ENCODE results near the gene ZC3H10. TPM values are rescaled to one million over a fixed set of nuclear protein-coding genes. Genes with fewer than 3 reads are reported as not detected.

Gene ZC3H10
- total and polyA plus RNA-seq, 8 donors: 4.2 to 8.7 (median 5.9) TPM

- H3K27me3 ChIP-seq: no peaks in the 10 kb centered on the region
- H3K4me1 ChIP-seq: peaks cover 16 to 38% of the 10 kb centered on the region in 2 donors
- H3K9me3 ChIP-seq: no peaks in the 10 kb centered on the region
- DNase-seq (no peak), ATAC-seq (no peak)
- peaks cover 0 to 98% of the 10 kb centered on the region in 2 donors for H3K36me3 ChIP-seq
- intact Hi-C loops (cut with DNase I): no loop called here
- no peak for TF ChIP-seq CTCF (IDR thresholded peaks at IDR 0.05)
- H3K27ac ChIP-seq: peak overlapping the region in 1 of 2 donors; percentile 33
- H3K4me3 ChIP-seq: no peak overlapping the region
These were observed 46.3 kb downstream of the ZC3H10 start for GRCh38 chr12:56164345-56164729.

- DNase-seq (no peak), ATAC-seq (no peak)
- no peak for TF ChIP-seq CTCF (IDR thresholded peaks at IDR 0.05)
- Histone ChIP-seq H3K4me1 (peaks cover 7 to 28% of the 10 kb centered on the region in 2 donors), H3K27ac (no peak overlapping the region), H3K27me3 (no peaks in the 10 kb centered on the region), H3K9me3 (no peaks in the 10 kb centered on the region), H3K4me3 (no peak overlapping the region), H3K36me3 (peaks cover 0 to 98% of the 10 kb centered on the region in 2 donors)
- intact Hi-C loops (cut with DNase I): no loop called here
These were observed 47.3 kb downstream of the ZC3H10 start for GRCh38 chr12:56165369-56165768.

GRCh38 chr12:56169229-56169759 lies 51.2 kb downstream of the ZC3H10 start:
- Histone ChIP-seq H3K4me1 (no peaks in the 10 kb centered on the region), H3K9me3 (no peaks in the 10 kb centered on the region), H3K4me3 (no peak overlapping the region), H3K27ac (no peak overlapping the region), H3K36me3 (peaks cover 0 to 98% of the 10 kb centered on the region in 2 donors), H3K27me3 (no peaks in the 10 kb centered on the region)
- DNase-seq: no peak
- intact Hi-C loops (cut with DNase I): no loop called here
- no peak for TF ChIP-seq CTCF (IDR thresholded peaks at IDR 0.05)
- no peak for ATAC-seq

- Histone ChIP-seq H3K36me3 (peaks cover 4 to 100% of the 10 kb centered on the region in 2 donors), H3K4me3 (no peak overlapping the region)
- intact Hi-C loops (cut with DNase I): no loop called here
These were observed 54.8 kb downstream of the ZC3H10 start for GRCh38 chr12:56172839-56173238.

More at GRCh38 chr12:56172839-56173238, 54.8 kb downstream of the ZC3H10 start:
- DNase-seq (no peak), ATAC-seq (no peak)
- Histone ChIP-seq H3K9me3 (no peaks in the 10 kb centered on the region), H3K27ac (no peak overlapping the region), H3K4me1 (no peaks in the 10 kb centered on the region), H3K27me3 (no peaks in the 10 kb centered on the region)
- TF ChIP-seq CTCF (IDR thresholded peaks at IDR 0.05): no peak

Other genes with a start within 250 kb of the ZC3H10 start
- 10 to 100 TPM; 27.3 to 31.0 TPM for gene PYM1, start 190.4 kb upstream of the ZC3H10 start, total RNA-seq
- 10 to 100 TPM; 31.1 to 36.4 (median 34.1) TPM for gene PYM1, start 190.4 kb upstream of the ZC3H10 start, polyA plus RNA-seq (ENCODE audit: insufficient read length in 6 of 6)
- gene DGKA, start 187.1 kb upstream of the ZC3H10 start, total RNA-seq: 10 to 100 TPM; 30.6 to 36.7 TPM
- gene DGKA, start 187.1 kb upstream of the ZC3H10 start, polyA plus RNA-seq (ENCODE audit: insufficient read length in 6 of 6): 10 to 100 TPM; 34.6 to 47.6 (median 39.1) TPM
- 1 to 10 TPM in 1 of 2 donors, under 1 TPM in 1; 0.99 to 1.8 TPM for gene PMEL, start 152.2 kb upstream of the ZC3H10 start, total RNA-seq
- 1 to 10 TPM; 2.2 to 3.8 (median 2.7) TPM for gene PMEL, start 152.2 kb upstream of the ZC3H10 start, polyA plus RNA-seq (ENCODE audit: insufficient read length in 6 of 6)
- gene CDK2, start 151.4 kb upstream of the ZC3H10 start, total RNA-seq: 10 to 100 TPM; 34.1 to 40.3 TPM
- 10 to 100 TPM; 74.2 to 89.0 (median 78.8) TPM for gene CDK2, start 151.4 kb upstream of the ZC3H10 start, polyA plus RNA-seq (ENCODE audit: insufficient read length in 6 of 6)
- gene RAB5B, start 144.2 kb upstream of the ZC3H10 start, total RNA-seq: 100 to 1,000 TPM; 116 to 175 TPM
- gene RAB5B, start 144.2 kb upstream of the ZC3H10 start, polyA plus RNA-seq (ENCODE audit: insufficient read length in 6 of 6): 100 to 1,000 TPM; 141 to 156 (median 142) TPM
- 10 to 100 TPM; 26.1 to 26.3 TPM for gene SUOX, start 121.0 kb upstream of the ZC3H10 start, total RNA-seq
- gene SUOX, start 121.0 kb upstream of the ZC3H10 start, polyA plus RNA-seq (ENCODE audit: insufficient read length in 6 of 6): 10 to 100 TPM; 36.0 to 49.6 (median 42.7) TPM
- 1 to 10 TPM; 7.5 to 8.5 TPM for gene IKZF4, start 97.2 kb upstream of the ZC3H10 start, total RNA-seq
- gene IKZF4, start 97.2 kb upstream of the ZC3H10 start, polyA plus RNA-seq (ENCODE audit: insufficient read length in 6 of 6): 10 to 100 TPM; 22.2 to 28.3 (median 23.8) TPM
- 10 to 100 TPM; 37.9 to 43.1 TPM for gene RPS26, start 76.3 kb upstream of the ZC3H10 start, total RNA-seq
- gene RPS26, start 76.3 kb upstream of the ZC3H10 start, polyA plus RNA-seq (ENCODE audit: insufficient read length in 6 of 6): 100 to 1,000 TPM; 106 to 778 (median 131) TPM
- gene ERBB3, start 38.1 kb upstream of the ZC3H10 start, total RNA-seq: 10 to 100 TPM; 38.6 to 88.8 TPM
- 10 to 100 TPM; 77.8 to 96.1 (median 82.1) TPM for gene ERBB3, start 38.1 kb upstream of the ZC3H10 start, polyA plus RNA-seq (ENCODE audit: insufficient read length in 6 of 6)
- 100 to 1,000 TPM in 1 of 2 donors, 10 to 100 TPM in 1; 62.0 to 103 TPM for gene PA2G4, start 13.7 kb upstream of the ZC3H10 start, total RNA-seq
- gene PA2G4, start 13.7 kb upstream of the ZC3H10 start, polyA plus RNA-seq (ENCODE audit: insufficient read length in 6 of 6): 100 to 1,000 TPM; 120 to 151 (median 133) TPM
- gene RPL41, start 1.6 kb upstream of the ZC3H10 start, total RNA-seq: 1,000 to 10,000 TPM; 3,023 to 3,157 TPM
- gene RPL41, start 1.6 kb upstream of the ZC3H10 start, polyA plus RNA-seq (ENCODE audit: insufficient read length in 6 of 6): 1,000 to 10,000 TPM; 6,005 to 6,852 (median 6,180) TPM
- gene ESYT1, start 10.0 kb downstream of the ZC3H10 start, total RNA-seq: 100 to 1,000 TPM; 102 to 116 TPM
- gene ESYT1, start 10.0 kb downstream of the ZC3H10 start, polyA plus RNA-seq (ENCODE audit: insufficient read length in 6 of 6): 10 to 100 TPM; 80.9 to 94.5 (median 90.2) TPM
- 10 to 100 TPM; 32.6 to 43.1 TPM for gene MYL6B, start 34.3 kb downstream of the ZC3H10 start, total RNA-seq
- 100 to 1,000 TPM; 153 to 193 (median 173) TPM for gene MYL6B, start 34.3 kb downstream of the ZC3H10 start, polyA plus RNA-seq (ENCODE audit: insufficient read length in 6 of 6)
- gene MYL6, start 40.1 kb downstream of the ZC3H10 start, total RNA-seq: 1,000 to 10,000 TPM; 1,768 to 1,773 TPM
- 1,000 to 10,000 TPM; 1,831 to 2,250 (median 2,105) TPM for gene MYL6, start 40.1 kb downstream of the ZC3H10 start, polyA plus RNA-seq (ENCODE audit: insufficient read length in 6 of 6)
- gene SMARCC2, start 71.2 kb downstream of the ZC3H10 start, total RNA-seq: 10 to 100 TPM; 84.3 to 84.9 TPM
- gene SMARCC2, start 71.2 kb downstream of the ZC3H10 start, polyA plus RNA-seq (ENCODE audit: insufficient read length in 6 of 6): 100 to 1,000 TPM; 113 to 139 (median 121) TPM
- 10 to 100 TPM; 50.3 to 51.4 TPM for gene RNF41, start 103.7 kb downstream of the ZC3H10 start, total RNA-seq
- 10 to 100 TPM; 41.5 to 47.1 (median 42.0) TPM for gene RNF41, start 103.7 kb downstream of the ZC3H10 start, polyA plus RNA-seq (ENCODE audit: insufficient read length in 6 of 6)
- 10 to 100 TPM; 32.6 to 33.8 TPM for gene NABP2, start 106.1 kb downstream of the ZC3H10 start, total RNA-seq
- gene NABP2, start 106.1 kb downstream of the ZC3H10 start, polyA plus RNA-seq (ENCODE audit: insufficient read length in 6 of 6): 10 to 100 TPM; 21.8 to 28.5 (median 24.7) TPM
- under 1 TPM in 1 of 2 donors, not detected in 1; 0.29 TPM for gene SLC39A5, start 111.8 kb downstream of the ZC3H10 start, total RNA-seq
- gene SLC39A5, start 111.8 kb downstream of the ZC3H10 start, polyA plus RNA-seq (ENCODE audit: insufficient read length in 6 of 6): 1 to 10 TPM; 2.0 to 6.6 (median 4.0) TPM
- gene ANKRD52, start 140.1 kb downstream of the ZC3H10 start, total RNA-seq: 10 to 100 TPM; 33.3 to 39.3 TPM
- 10 to 100 TPM; 24.6 to 40.1 (median 31.7) TPM for gene ANKRD52, start 140.1 kb downstream of the ZC3H10 start, polyA plus RNA-seq (ENCODE audit: insufficient read length in 6 of 6)
- gene COQ10A, start 148.7 kb downstream of the ZC3H10 start, total RNA-seq: 10 to 100 TPM in 1 of 2 donors, 1 to 10 TPM in 1; 9.4 to 10.9 TPM
- gene COQ10A, start 148.7 kb downstream of the ZC3H10 start, polyA plus RNA-seq (ENCODE audit: insufficient read length in 6 of 6): 10 to 100 TPM; 13.6 to 19.8 (median 14.8) TPM
- 100 to 1,000 TPM; 193 to 213 TPM for gene CS, start 182.1 kb downstream of the ZC3H10 start, total RNA-seq
- gene CS, start 182.1 kb downstream of the ZC3H10 start, polyA plus RNA-seq (ENCODE audit: insufficient read length in 6 of 6): 100 to 1,000 TPM; 162 to 190 (median 177) TPM
- 100 to 1,000 TPM; 135 to 152 TPM for gene CNPY2, start 197.7 kb downstream of the ZC3H10 start, total RNA-seq
- 100 to 1,000 TPM; 126 to 168 (median 146) TPM for gene CNPY2, start 197.7 kb downstream of the ZC3H10 start, polyA plus RNA-seq (ENCODE audit: insufficient read length in 6 of 6)
- 10 to 100 TPM; 49.9 to 58.4 TPM for gene PAN2, start 215.7 kb downstream of the ZC3H10 start, total RNA-seq
- 100 to 1,000 TPM in 1 of 6 donors, 10 to 100 TPM in 5; 66.7 to 107 (median 82.0) TPM for gene PAN2, start 215.7 kb downstream of the ZC3H10 start, polyA plus RNA-seq (ENCODE audit: insufficient read length in 6 of 6)
- 1 to 10 TPM in 1 of 2 donors, under 1 TPM in 1; 0.73 to 1.0 TPM for gene IL23A, start 220.6 kb downstream of the ZC3H10 start, total RNA-seq
- gene IL23A, start 220.6 kb downstream of the ZC3H10 start, polyA plus RNA-seq (ENCODE audit: insufficient read length in 6 of 6): 1 to 10 TPM in 3 of 6 donors, under 1 TPM in 3; 0.69 to 1.3 (median 1.0) TPM
- 100 to 1,000 TPM; 175 to 187 TPM for gene STAT2, start 241.8 kb downstream of the ZC3H10 start, total RNA-seq
- 100 to 1,000 TPM; 133 to 194 (median 162) TPM for gene STAT2, start 241.8 kb downstream of the ZC3H10 start, polyA plus RNA-seq (ENCODE audit: insufficient read length in 6 of 6)
- not detected for gene APOF, start 244.6 kb downstream of the ZC3H10 start, total RNA-seq
- gene APOF, start 244.6 kb downstream of the ZC3H10 start, polyA plus RNA-seq (ENCODE audit: insufficient read length in 6 of 6): under 1 TPM in 3 of 6 donors, not detected in 3; 0.13 to 0.18 (median 0.13) TPM

Data from left lung (tissue), 10 donors.